Left ventricle myocardium inferior (tissue), 1 donor: ENCODE data around the gene COL8A1. TPM values are rescaled to one million over a fixed set of nuclear protein-coding genes. Genes with fewer than 3 reads are reported as not detected.
A peak's percentile ranks its signal among the peaks of the same experiment; 100 is the strongest.

Experiments used
- DNase-seq: peaks from one replicate; pipeline ENCODE4 v3.0.0-alpha.2; 2020
- H3K27ac ChIP-seq: fragments of 200-600 bp; replicated peaks from 2 replicates; pipeline ENCODE4 v1.8.0; 2021
- H3K27me3 ChIP-seq: fragments of 200-600 bp; 2 replicates; pipeline ENCODE4 v1.8.0; 2021; ENCODE audit warnings: low read depth
- H3K36me3 ChIP-seq: fragments of 200-600 bp; 2 replicates; pipeline ENCODE4 v1.8.0; 2021
- H3K4me1 ChIP-seq: fragments of 200-600 bp; 2 replicates; pipeline ENCODE4 v1.8.0; 2021
- H3K4me3 ChIP-seq: fragments of 200-600 bp; 2 replicates; pipeline ENCODE4 v1.8.0; 2021; ENCODE audit warnings: mild to moderate bottlenecking, moderate library complexity
- H3K9me3 ChIP-seq: fragments of 200-600 bp; replicated peaks from 2 replicates; pipeline ENCODE4 v1.8.0; 2021
- CTCF ChIP-seq: fragments of 200-600 bp; IDR thresholded peaks from 2 replicates; pipeline ENCODE4 v1.8.0; 2021; ENCODE audit warnings: antibody characterized with exemption, mild to moderate bottlenecking, borderline replicate concordance
- intact Hi-C: fragments of 100-400 bp; cut with micrococcal nuclease; formaldehyde crosslinking; loops from one replicate; pipeline ENCODE4 v1.11.0; 2022
- total RNA-seq: library from RNA; stranded (reverse); fragmentation: NEBNext Ultra II Directional; extraction: Animal tissue kit (Norgen Biotek cat#: 25700); gene quantifications from one replicate; pipeline ENCODE4 v1.2.1, GENCODE V29; 2021
- donor health status: DM: no; HTN: yes; CAD: no; lungs with severe emphysema.

COL8A1 gene
- total RNA-seq, 1 donor from 2014 or later, result 16.4 TPM

- intact Hi-C loops, result no loop called here
- Histone ChIP-seq H3K4me3 (no peak overlapping the region), H3K27ac (no peak overlapping the region), H3K4me1 (peaks cover 18% of the 10 kb centered on the region), H3K27me3 (no peaks in the 10 kb centered on the region), H3K36me3 (no peaks in the 10 kb centered on the region), H3K9me3 (peaks cover 20% of the 10 kb centered on the region)
- DNase-seq, result no peak
- no peak for TF ChIP-seq CTCF
Measured at GRCh38 chr3:99805160-99805559, 166.8 kb downstream of the COL8A1 start.

- Histone ChIP-seq H3K4me3 (no peak overlapping the region), H3K27me3 (no peaks in the 10 kb centered on the region), H3K9me3 (peaks cover 20% of the 10 kb centered on the region), H3K4me1 (peaks cover 18% of the 10 kb centered on the region), H3K27ac (no peak overlapping the region), H3K36me3 (no peaks in the 10 kb centered on the region)
- peak; percentile 87 for TF ChIP-seq CTCF
- intact Hi-C loops, result no loop called here
- no peak for DNase-seq
Measured at GRCh38 chr3:99808163-99808794, 169.9 kb downstream of the COL8A1 start.

GRCh38 chr3:99809565-99809964 lies 171.2 kb downstream of the COL8A1 start:
- TF ChIP-seq CTCF, result no peak
- intact Hi-C loops, result no loop called here
- no peak overlapping the region for H3K27ac ChIP-seq
- H3K4me1 ChIP-seq, result peaks cover 18% of the 10 kb centered on the region
- H3K4me3 ChIP-seq, result no peak overlapping the region
- no peak for DNase-seq
- peaks cover 13% of the 10 kb centered on the region for H3K9me3 ChIP-seq
- H3K36me3 ChIP-seq, result no peaks in the 10 kb centered on the region
- H3K27me3 ChIP-seq, result no peaks in the 10 kb centered on the region

DNA sequence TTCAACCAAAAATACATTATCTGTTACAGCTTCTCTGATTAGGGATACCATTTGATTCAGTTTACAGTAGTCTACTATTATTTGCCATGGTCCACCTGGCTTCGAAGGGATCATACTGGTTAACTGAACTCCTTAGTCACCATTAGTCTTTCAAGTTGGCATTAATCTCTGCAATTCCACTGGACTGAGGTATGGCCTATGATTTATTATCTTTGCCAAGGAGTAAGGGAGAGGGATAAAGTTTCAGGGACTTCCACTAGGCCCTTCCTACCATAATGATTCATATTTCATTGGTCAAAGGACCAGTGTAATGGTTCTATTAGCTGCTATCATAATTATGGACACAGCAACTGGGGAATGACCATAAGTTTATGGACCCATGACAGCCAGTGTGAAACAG lies 172.0 kb downstream of the COL8A1 start:
- no peak for TF ChIP-seq CTCF
- Histone ChIP-seq H3K36me3 (no peaks in the 10 kb centered on the region), H3K9me3 (peaks cover 5% of the 10 kb centered on the region), H3K27me3 (no peaks in the 10 kb centered on the region), H3K4me3 (no peak overlapping the region), H3K4me1 (peaks cover 18% of the 10 kb centered on the region), H3K27ac (no peak overlapping the region)
- intact Hi-C loops, result no loop called here
- no peak for DNase-seq

GRCh38 chr3:99817047-99817436 lies 178.6 kb downstream of the COL8A1 start:
- peaks cover 23% of the 10 kb centered on the region for H3K4me1 ChIP-seq
- intact Hi-C loops, result no loop called here
- DNase-seq, result no peak

More at GRCh38 chr3:99817047-99817436, 178.6 kb downstream of the COL8A1 start:
- no peak for TF ChIP-seq CTCF
- Histone ChIP-seq H3K27ac (peak overlapping the region; percentile 84), H3K27me3 (no peaks in the 10 kb centered on the region), H3K4me3 (peak overlapping the region; percentile 80), H3K9me3 (no peaks in the 10 kb centered on the region), H3K36me3 (no peaks in the 10 kb centered on the region)
